Hepatocyte (in vitro differentiated cells): ENCODE data around the gene DVL1. TPM values are rescaled to one million over a fixed set of nuclear protein-coding genes. Genes with fewer than 3 reads are reported as not detected.
A peak's percentile ranks its signal among the peaks of the same experiment; 100 is the strongest.

Source experiments
- DNase-seq: peaks from one replicate; pipeline ENCODE4 v3.0.0-alpha.2; 2016; ENCODE audit warnings: low spot score
- H2AFZ ChIP-seq: fragments of 200-600 bp; sonication (generic); 2 replicates; pipeline ENCODE4 v1.6.0; 2016; ENCODE audit warnings: antibody characterized with exemption, mild to moderate bottlenecking
- H3K27ac ChIP-seq: fragments of 200-600 bp; sonication (generic); 2 replicates; pipeline ENCODE4 v1.5.1; 2016; ENCODE audit warnings: mild to moderate bottlenecking
- H3K27me3 ChIP-seq: fragments of 200-600 bp; sonication (generic); 2 replicates; pipeline ENCODE4 v1.6.1; 2016
- H3K36me3 ChIP-seq: fragments of 200-600 bp; sonication (generic); replicated peaks from 2 replicates; pipeline ENCODE4 v1.5.1; 2016; ENCODE audit warnings: low read depth; ENCODE audit not compliant: insufficient read depth
- H3K4me1 ChIP-seq: fragments of 200-600 bp; sonication (generic); 2 replicates; pipeline ENCODE4 v1.5.1; 2016; ENCODE audit warnings: mild to moderate bottlenecking, moderate library complexity; ENCODE audit not compliant: insufficient read depth
- H3K4me2 ChIP-seq: fragments of 200-600 bp; sonication (generic); 2 replicates; pipeline ENCODE4 v1.6.0; 2016
- H3K4me3 ChIP-seq: fragments of 200-600 bp; sonication (generic); 2 replicates; pipeline ENCODE4 v1.5.1; 2016; ENCODE audit warnings: mild to moderate bottlenecking
- H3K79me2 ChIP-seq: fragments of 200-600 bp; sonication (generic); 2 replicates; pipeline ENCODE4 v1.6.0; 2017; ENCODE audit warnings: mild to moderate bottlenecking
- H3K9me2 ChIP-seq: fragments of 200-600 bp; sonication (generic); replicated peaks from 2 replicates; pipeline ENCODE4 v1.6.0; 2017; ENCODE audit warnings: mild to moderate bottlenecking; ENCODE audit not compliant: insufficient read depth
- H3K9me3 ChIP-seq: fragments of 200-600 bp; sonication (generic); 2 replicates; pipeline ENCODE4 v1.5.1; 2016; ENCODE audit warnings: low read depth, mild to moderate bottlenecking
- H4K20me1 ChIP-seq: fragments of 200-600 bp; sonication (generic); 2 replicates; pipeline ENCODE4 v1.6.0; 2016; ENCODE audit warnings: mild to moderate bottlenecking; ENCODE audit not compliant: insufficient read depth, poor library complexity, severe bottlenecking
- EZH2 ChIP-seq: fragments of 200-600 bp; sonication (generic); IDR thresholded peaks from 2 replicates; pipeline ENCODE4 v1.6.1; 2016; ENCODE audit warnings: antibody characterized with exemption, mild to moderate bottlenecking, borderline replicate concordance
- EZH2phosphoT487 ChIP-seq: fragments of 200-600 bp; sonication (generic); IDR thresholded peaks from one replicate; pipeline ENCODE4 v1.6.1; 2018; ENCODE audit warnings: antibody characterized with exemption, mild to moderate bottlenecking, low read depth, moderate library complexity; ENCODE audit not compliant: unreplicated experiment, severe bottlenecking
- WGBS: methylation state at CpG from one replicate; pipeline ENCODE4 v1.1.6; 2016; ENCODE audit warnings: low lambda C conversion rate; ENCODE audit errors: missing lambda C conversion rate; 5-methylcytosine and 5-hydroxymethylcytosine counted together
- polyA plus RNA-seq: library from polyadenylated mRNA; unstranded; fragments of >200 nt; fragmentation: Nextera tagmentation; extraction: Ambion mirVana; gene quantifications from 2 replicates; pipeline ENCODE4 v1.2.1, GENCODE V29; 2016
- total RNA-seq: library from RNA; depleted of rRNA; stranded (reverse); fragments of >200 nt; gene quantifications from 2 replicates; pipeline ENCODE4 v1.2.3, GENCODE V29; 2014
- TF ChIP-seq, protein P1 (sequence below): fragments of 200-600 bp; sonication (generic); IDR thresholded peaks from 2 replicates; pipeline ENCODE4 v1.5.1; 2016; ENCODE audit warnings: antibody characterized with exemption, mild to moderate bottlenecking; ENCODE audit not compliant: poor library complexity

DVL1 gene
- total and polyA plus RNA-seq, 2 experiments from 2014 or later: 49.1 to 61.6 TPM

GRCh38 chr1:1351511-1352427, 2.6 kb upstream of the DVL1 start:
- Histone ChIP-seq H3K36me3 (no peaks in the 10 kb centered on the region), H2AFZ (no peak overlapping the region), H3K79me2 (peaks cover 48% of the 10 kb centered on the region), H3K27me3 (no peaks in the 10 kb centered on the region), H3K4me3 (no peak overlapping the region), H3K4me1 (peaks cover 35% of the 10 kb centered on the region), H4K20me1 (peaks cover 28% of the 10 kb centered on the region), H3K27ac (peak overlapping the region; percentile 20), H3K9me3 (no peaks in the 10 kb centered on the region), H3K4me2 (peak overlapping the region; percentile 70), H3K9me2 (no peaks in the 10 kb centered on the region)
- 60% methylated on average over 24 of the region's 29 CpGs for WGBS
- no peak for TF ChIP-seq EZH2
- TF ChIP-seq, protein P1, sequence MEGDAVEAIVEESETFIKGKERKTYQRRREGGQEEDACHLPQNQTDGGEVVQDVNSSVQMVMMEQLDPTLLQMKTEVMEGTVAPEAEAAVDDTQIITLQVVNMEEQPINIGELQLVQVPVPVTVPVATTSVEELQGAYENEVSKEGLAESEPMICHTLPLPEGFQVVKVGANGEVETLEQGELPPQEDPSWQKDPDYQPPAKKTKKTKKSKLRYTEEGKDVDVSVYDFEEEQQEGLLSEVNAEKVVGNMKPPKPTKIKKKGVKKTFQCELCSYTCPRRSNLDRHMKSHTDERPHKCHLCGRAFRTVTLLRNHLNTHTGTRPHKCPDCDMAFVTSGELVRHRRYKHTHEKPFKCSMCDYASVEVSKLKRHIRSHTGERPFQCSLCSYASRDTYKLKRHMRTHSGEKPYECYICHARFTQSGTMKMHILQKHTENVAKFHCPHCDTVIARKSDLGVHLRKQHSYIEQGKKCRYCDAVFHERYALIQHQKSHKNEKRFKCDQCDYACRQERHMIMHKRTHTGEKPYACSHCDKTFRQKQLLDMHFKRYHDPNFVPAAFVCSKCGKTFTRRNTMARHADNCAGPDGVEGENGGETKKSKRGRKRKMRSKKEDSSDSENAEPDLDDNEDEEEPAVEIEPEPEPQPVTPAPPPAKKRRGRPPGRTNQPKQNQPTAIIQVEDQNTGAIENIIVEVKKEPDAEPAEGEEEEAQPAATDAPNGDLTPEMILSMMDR: no peak
- no peak for TF ChIP-seq EZH2phosphoT487
- no peak for DNase-seq

DNA sequence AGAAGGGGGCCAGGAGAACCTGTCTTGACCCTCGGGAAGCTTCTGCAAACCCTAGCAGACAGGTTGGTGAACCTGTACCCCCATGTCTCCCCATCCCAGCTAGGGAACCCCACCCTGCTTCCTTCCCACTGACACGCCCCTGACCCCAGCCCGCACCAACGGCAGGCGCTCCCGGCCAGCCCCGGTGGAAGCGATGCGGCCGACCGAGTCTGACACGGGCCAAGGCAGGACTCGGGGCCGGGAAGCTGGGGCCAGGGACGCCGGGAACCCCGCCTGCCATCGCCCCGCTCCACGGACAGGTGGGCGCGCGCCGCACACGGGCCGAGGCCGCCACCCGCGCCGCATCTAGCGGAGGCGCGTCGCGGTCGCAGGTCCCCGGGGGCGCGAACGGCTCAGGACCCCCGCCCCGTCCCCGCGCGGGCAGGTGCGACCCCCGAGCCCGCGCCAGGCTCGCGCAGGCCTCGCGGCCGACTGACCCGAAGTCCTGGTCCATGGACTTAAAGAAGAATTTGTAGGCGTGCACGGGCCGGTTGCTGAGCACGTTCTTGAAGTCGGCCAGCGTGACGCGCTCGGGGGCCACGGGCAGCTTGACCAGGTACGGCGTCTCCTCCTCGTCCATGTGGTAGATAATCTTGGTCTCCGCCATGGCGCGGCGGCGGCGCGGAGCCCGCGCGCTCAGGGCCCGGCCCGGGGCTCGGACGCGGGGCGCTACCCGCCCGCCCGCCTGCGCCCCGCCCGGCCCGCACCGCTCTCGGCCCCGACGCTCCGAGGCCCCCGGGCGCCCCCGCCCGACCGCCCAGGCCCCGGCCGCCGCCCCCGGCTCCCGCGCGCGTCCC, 580 bp downstream of the DVL1 start:
- peak overlapping the region; percentile 84 for H3K27ac ChIP-seq
- 2% methylated on average over 45 of the region's 109 CpGs for WGBS
- H3K36me3 ChIP-seq: no peaks in the 10 kb centered on the region
- TF ChIP-seq EZH2: no peak
- TF ChIP-seq EZH2phosphoT487: no peak
- TF ChIP-seq, protein P1: no peak
- H4K20me1 ChIP-seq: peaks cover 38% of the 10 kb centered on the region
- H2AFZ ChIP-seq: peak overlapping the region; percentile 71
- H3K4me3 ChIP-seq: peak overlapping the region; percentile 64
- H3K4me2 ChIP-seq: peak overlapping the region; percentile 99
- H3K27me3 ChIP-seq: no peaks in the 10 kb centered on the region
- peaks cover 52% of the 10 kb centered on the region for H3K79me2 ChIP-seq
- no peaks in the 10 kb centered on the region for H3K9me2 ChIP-seq
- peak; percentile 68 for DNase-seq
- peaks cover 39% of the 10 kb centered on the region for H3K4me1 ChIP-seq
- no peaks in the 10 kb centered on the region for H3K9me3 ChIP-seq

DNA sequence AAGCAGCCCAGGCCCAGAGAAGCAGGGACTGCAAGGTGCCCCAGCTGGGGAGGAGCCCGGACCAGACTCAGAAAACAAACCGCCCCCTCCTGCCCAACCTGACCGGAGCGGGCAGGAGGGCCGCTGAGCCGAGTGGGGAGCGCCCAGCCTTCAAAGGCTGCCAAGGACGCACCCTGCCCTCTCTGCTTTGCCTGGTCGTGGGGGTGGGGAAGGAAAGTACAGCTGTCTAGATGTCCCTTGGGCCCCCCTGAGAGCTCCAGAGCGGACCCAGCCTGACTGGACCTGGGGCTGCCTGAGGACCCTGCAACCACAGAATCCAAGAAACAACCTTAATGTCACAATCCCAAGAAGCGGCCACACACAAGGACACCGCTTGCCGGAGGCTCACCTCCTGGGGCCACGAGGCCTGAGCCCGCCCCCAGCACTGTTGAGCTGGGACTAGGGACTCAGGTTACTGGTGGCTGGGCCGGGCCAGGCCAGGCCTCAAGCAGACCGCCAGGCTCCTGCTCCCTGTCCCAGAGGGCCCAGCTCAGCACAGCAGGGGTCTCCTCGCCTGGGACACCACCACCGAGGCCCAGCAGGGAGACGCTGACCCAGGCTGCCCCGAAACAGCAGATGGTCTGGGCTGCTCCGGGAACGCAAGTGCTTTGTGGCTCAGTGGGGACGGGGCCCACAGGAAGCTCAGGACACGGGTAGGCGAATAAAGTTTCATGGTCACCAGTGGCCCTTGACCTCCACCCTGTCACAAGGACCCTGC, 1.4 kb downstream of the DVL1 start:
- H3K4me1 ChIP-seq: peaks cover 39% of the 10 kb centered on the region

More for the DNA sequence above, 1.4 kb downstream of the DVL1 start:
- H4K20me1 ChIP-seq: peaks cover 42% of the 10 kb centered on the region
- no peaks in the 10 kb centered on the region for H3K9me3 ChIP-seq
- peaks cover 60% of the 10 kb centered on the region for H3K79me2 ChIP-seq
- no peak overlapping the region for H2AFZ ChIP-seq
- peak; percentile 71 for DNase-seq
- H3K9me2 ChIP-seq: no peaks in the 10 kb centered on the region
- WGBS: 22% methylated on average over 26 of the region's 26 CpGs
- TF ChIP-seq, protein P1: no peak
- TF ChIP-seq EZH2phosphoT487: no peak
- no peak for TF ChIP-seq EZH2
- H3K27ac ChIP-seq: peak overlapping the region; percentile 84
- no peaks in the 10 kb centered on the region for H3K36me3 ChIP-seq
- H3K27me3 ChIP-seq: no peaks in the 10 kb centered on the region
- H3K4me3 ChIP-seq: peak overlapping the region; percentile 64
- peak overlapping the region; percentile 99 for H3K4me2 ChIP-seq
